Fibroblast of lung (primary cell): Measurements from ENCODE around the gene MEGF6.

Experiments used
- EZH2 ChIP-seq: IDR thresholded peaks from 2 replicates; pipeline ENCODE4 v1.5.1; 2012; ENCODE audit warnings: low read length, control low read depth, mild to moderate bottlenecking; ENCODE audit errors: missing control alignments
- TF ChIP-seq, protein P1 (sequence below), 2 donors: IDR thresholded peaks in 1 of 2; conservative IDR thresholded peaks in 1 of 2; 1 replicate in 1 of 2; 2 replicates in 1 of 2; pipeline ENCODE4 v1.5.1; 2011 to 2012; ENCODE audit warnings: low read length in 2 of 2, control low read depth in 1 of 2, inconsistent platforms in 1 of 2, low read depth in 1 of 2, mild to moderate bottlenecking in 1 of 2

DNA sequence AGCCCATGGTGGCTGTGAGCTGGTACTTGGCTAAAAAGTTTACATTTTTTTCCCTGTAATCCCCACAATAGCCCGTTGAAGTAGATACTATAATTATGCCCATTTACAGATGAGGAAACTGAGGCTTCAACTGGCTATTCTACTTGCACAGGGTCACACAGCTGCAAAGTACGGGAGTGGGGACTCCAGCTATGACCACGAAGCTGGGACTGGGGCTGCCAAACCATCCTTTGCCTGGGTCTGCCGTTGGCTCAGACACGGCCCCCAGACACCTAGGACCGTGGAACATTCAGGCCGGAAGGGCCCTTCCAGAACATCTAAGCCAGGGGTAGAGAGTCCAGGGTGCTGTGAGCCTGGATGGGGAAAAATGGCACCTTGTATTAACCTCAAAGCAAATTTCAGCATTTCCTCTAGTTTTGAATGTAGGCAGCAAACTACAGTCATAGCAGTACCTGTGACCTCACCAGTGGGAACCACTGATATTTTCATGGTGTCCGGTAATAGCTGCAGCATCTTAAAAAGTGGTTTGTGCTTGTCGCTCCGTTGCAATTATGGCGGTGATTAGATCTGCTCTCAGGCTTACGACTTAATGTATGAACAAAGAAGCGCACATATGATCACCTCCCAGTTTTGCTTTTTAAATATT lies 45.3 kb upstream of the MEGF6 start:
- TF ChIP-seq, protein P1, sequence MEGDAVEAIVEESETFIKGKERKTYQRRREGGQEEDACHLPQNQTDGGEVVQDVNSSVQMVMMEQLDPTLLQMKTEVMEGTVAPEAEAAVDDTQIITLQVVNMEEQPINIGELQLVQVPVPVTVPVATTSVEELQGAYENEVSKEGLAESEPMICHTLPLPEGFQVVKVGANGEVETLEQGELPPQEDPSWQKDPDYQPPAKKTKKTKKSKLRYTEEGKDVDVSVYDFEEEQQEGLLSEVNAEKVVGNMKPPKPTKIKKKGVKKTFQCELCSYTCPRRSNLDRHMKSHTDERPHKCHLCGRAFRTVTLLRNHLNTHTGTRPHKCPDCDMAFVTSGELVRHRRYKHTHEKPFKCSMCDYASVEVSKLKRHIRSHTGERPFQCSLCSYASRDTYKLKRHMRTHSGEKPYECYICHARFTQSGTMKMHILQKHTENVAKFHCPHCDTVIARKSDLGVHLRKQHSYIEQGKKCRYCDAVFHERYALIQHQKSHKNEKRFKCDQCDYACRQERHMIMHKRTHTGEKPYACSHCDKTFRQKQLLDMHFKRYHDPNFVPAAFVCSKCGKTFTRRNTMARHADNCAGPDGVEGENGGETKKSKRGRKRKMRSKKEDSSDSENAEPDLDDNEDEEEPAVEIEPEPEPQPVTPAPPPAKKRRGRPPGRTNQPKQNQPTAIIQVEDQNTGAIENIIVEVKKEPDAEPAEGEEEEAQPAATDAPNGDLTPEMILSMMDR (conservative IDR thresholded peaks at IDR 0.05 in 1 of 2, IDR thresholded peaks at IDR 0.05 in 1 of 2; ENCODE audit: low read depth in 1 of 2, low read length in 2 of 2): no peak
- TF ChIP-seq EZH2: no peak
